ENCODE measurements around the gene CCP110. TPM values are rescaled to one million over a fixed set of nuclear protein-coding genes. Genes with fewer than 3 reads are reported as not detected.
A peak's percentile ranks its signal among the peaks of the same experiment; 100 is the strongest.

The CCP110 gene
- total RNA-seq, 2 experiments from 2014 or later: 22.6 to 38.4 TPM

DNA sequence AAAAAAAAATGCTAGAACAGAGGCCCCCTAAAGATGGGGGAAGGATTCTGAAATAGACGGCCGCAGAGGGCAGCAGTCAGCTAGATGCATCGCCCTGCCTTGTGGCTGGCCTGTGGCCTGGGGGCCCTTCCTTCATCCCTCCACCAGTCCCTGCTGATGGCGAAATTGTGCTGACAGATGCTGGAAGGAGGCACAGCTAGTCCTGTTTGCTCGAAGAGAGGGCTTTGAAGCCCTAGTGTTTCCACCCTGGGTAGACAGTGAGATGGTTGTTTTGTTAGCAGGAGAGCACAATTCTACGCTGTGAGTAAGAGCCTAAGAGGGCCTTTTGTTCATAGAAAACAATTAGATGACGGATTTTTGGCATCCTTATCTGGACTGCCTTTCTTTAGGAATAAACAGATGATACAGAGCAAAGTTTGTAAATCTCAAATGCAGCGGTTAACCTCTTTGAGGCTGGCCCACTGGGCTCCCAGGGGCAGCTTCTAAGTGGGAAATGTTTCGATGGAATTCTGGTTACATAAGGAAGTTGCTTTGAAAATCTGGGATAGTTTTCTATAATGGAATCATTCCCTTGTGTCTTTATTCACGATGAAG is 54.7 kb downstream of the CCP110 start:
- no peak for TF ChIP-seq EZH2phosphoT487 (IDR thresholded peaks at IDR 0.05; ENCODE audit: borderline replicate concordance, low read depth, low read length)
- TF ChIP-seq, protein P1, sequence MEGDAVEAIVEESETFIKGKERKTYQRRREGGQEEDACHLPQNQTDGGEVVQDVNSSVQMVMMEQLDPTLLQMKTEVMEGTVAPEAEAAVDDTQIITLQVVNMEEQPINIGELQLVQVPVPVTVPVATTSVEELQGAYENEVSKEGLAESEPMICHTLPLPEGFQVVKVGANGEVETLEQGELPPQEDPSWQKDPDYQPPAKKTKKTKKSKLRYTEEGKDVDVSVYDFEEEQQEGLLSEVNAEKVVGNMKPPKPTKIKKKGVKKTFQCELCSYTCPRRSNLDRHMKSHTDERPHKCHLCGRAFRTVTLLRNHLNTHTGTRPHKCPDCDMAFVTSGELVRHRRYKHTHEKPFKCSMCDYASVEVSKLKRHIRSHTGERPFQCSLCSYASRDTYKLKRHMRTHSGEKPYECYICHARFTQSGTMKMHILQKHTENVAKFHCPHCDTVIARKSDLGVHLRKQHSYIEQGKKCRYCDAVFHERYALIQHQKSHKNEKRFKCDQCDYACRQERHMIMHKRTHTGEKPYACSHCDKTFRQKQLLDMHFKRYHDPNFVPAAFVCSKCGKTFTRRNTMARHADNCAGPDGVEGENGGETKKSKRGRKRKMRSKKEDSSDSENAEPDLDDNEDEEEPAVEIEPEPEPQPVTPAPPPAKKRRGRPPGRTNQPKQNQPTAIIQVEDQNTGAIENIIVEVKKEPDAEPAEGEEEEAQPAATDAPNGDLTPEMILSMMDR (conservative IDR thresholded peaks at IDR 0.05; ENCODE audit: low read length): no peak
- intact Hi-C loops (cut with micrococcal nuclease; ENCODE audit: unreplicated experiment): no loop called here
- Histone ChIP-seq H3K9me3 (ENCODE audit: low read length) (peaks cover 6% of the 10 kb centered on the region; the same call in 1 of the 2 replicates), H3K4me2 (ENCODE audit: low read length) (no peak overlapping the region), H3K4me3 (ENCODE audit: low read depth, low read length, poor library complexity, severe bottlenecking) (no peak overlapping the region), H3K27ac (ENCODE audit: low read depth, low read length, poor library complexity, severe bottlenecking) (no peak overlapping the region), H3K9me2 (ENCODE audit: insufficient read depth, low read length) (no peaks in the 10 kb centered on the region), H3K79me2 (ENCODE audit: insufficient read depth, low read depth, low read length) (no peaks in the 10 kb centered on the region), H3K4me1 (ENCODE audit: insufficient read depth, low read length, poor library complexity, severe bottlenecking) (no peaks in the 10 kb centered on the region), H4K20me1 (ENCODE audit: insufficient read depth, low read length) (no peaks in the 10 kb centered on the region), H2AFZ (ENCODE audit: low read length) (no peak overlapping the region), H3K36me3 (ENCODE audit: insufficient read depth, low read length) (peaks cover 84% of the 10 kb centered on the region)
- POLR2A ChIA-PET: no interaction called here
- BruUV-seq (replicated peaks): no TSS peak
- CTCF ChIA-PET (ENCODE audit: unreplicated experiment): no interaction called here
- DNase-seq (ENCODE audit: low spot score): no peak

DNA sequence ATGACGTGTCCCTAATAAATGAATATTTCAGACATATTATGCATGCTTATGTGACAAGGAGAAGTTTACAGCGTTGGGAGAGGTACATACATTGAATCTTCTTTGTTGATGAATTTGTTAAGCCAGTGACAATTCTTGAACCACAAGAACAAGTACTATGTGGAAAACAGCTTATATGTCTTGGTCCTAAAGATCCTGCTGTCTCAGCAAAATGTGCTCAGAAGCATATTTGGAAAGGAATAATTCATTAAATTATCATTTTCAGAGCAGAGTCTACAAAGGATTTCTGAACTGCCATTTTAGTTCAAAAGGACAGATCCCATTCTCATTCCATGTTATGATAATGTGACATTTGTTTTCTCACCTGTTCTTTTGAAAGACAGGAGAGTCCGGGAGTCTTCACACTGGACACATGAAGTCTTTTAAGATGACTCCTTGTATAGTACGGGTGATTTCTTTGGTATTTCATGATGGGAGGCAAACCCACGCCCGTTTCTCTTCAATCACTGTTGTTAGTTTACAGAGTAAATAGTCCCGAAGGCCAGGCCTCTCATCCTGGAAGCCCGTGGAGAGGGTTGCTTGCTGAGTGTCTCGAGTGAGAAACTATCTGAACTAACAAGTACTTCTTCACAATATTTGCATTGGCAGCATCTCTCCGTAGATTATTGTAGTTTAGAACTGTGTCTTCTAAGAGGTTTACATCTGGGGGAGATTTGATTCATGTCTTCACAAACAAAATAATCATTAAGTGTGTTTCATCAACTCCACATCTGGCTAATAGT is 58.5 kb downstream of the CCP110 start:
- H3K79me2 ChIP-seq (ENCODE audit: insufficient read depth, low read depth, low read length): no peaks in the 10 kb centered on the region
- peaks cover 80% of the 10 kb centered on the region for H3K36me3 ChIP-seq (ENCODE audit: insufficient read depth, low read length)
- H3K27ac ChIP-seq (ENCODE audit: low read depth, low read length, poor library complexity, severe bottlenecking): no peak overlapping the region
- H4K20me1 ChIP-seq (ENCODE audit: insufficient read depth, low read length): no peaks in the 10 kb centered on the region
- TF ChIP-seq, protein P1 (conservative IDR thresholded peaks at IDR 0.05; ENCODE audit: low read length): no peak
- TF ChIP-seq EZH2phosphoT487 (IDR thresholded peaks at IDR 0.05; ENCODE audit: borderline replicate concordance, low read depth, low read length): no peak
- POLR2A ChIA-PET: no interaction called here
- H3K4me1 ChIP-seq (ENCODE audit: insufficient read depth, low read length, poor library complexity, severe bottlenecking): no peaks in the 10 kb centered on the region
- intact Hi-C loops (cut with micrococcal nuclease; ENCODE audit: unreplicated experiment): no loop called here
- H3K9me2 ChIP-seq (ENCODE audit: insufficient read depth, low read length): no peaks in the 10 kb centered on the region
- no peak for DNase-seq (ENCODE audit: low spot score)
- H3K9me3 ChIP-seq (ENCODE audit: low read length): peaks cover 6% of the 10 kb centered on the region; the same call in 1 of the 2 replicates
- BruUV-seq (replicated peaks): TSS peak; percentile 20
- no peak overlapping the region for H3K4me3 ChIP-seq (ENCODE audit: low read depth, low read length, poor library complexity, severe bottlenecking)
- H3K4me2 ChIP-seq (ENCODE audit: low read length): no peak overlapping the region
- CTCF ChIA-PET (ENCODE audit: unreplicated experiment): no interaction called here
- H2AFZ ChIP-seq (ENCODE audit: low read length): no peak overlapping the region

All from OCI-LY7 (cell line).